HG02623 (cell line): ENCODE measurements around the gene TRDN.

ENCODE experiments used
- ATAC-seq: cut with Tn5 transposase; IDR thresholded peaks from one replicate; pipeline ENCODE4 v1.9.1; 2021; ENCODE audit warnings: moderate library complexity; ENCODE audit not compliant: unreplicated experiment

The TRDN gene

DNA sequence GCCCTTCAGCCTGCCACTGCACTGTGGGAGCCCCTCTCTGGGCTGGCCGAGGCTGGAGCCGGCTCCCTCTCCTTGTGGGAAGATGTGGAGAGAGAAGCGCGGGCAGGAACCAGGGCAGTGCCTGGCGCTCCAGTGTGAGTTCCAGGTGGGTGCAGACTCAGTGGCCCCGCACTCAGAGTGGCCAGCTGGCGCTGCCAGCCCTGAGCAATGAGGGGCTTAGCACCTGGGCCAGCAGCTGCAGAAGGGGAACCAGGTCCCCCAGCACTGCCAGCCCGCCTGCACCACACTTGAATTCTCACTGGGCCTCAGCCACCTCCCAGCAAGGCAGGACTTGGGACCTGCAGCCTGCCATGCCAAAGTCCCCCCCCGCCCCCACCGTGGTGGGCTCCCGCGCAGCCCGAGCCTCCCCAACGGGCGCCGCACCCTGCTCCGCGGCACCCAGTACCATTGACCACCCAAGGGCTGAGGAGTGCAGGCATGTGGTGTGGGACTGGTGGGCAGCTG is 434.8 kb downstream of the TRDN start:
- ATAC-seq: no peak

DNA sequence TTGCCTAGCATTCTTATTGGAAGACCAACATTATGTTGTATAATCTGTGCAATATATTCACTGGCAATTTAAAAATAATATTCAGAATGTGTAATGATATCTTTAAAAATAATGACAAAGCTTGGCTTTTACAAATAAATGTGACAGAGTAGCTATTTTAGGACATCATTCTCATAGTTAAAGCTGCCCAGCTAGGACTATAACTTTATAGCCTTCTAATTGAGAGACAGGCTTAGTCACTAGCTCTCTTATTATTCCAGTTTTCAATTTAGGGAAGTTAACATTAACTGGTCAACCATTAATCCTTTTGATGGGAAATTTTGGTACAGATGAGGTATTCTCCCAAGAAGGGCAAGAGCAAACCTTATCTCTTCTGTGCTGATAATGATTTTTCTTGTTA is 443.5 kb downstream of the TRDN start:
- ATAC-seq: no peak

DNA sequence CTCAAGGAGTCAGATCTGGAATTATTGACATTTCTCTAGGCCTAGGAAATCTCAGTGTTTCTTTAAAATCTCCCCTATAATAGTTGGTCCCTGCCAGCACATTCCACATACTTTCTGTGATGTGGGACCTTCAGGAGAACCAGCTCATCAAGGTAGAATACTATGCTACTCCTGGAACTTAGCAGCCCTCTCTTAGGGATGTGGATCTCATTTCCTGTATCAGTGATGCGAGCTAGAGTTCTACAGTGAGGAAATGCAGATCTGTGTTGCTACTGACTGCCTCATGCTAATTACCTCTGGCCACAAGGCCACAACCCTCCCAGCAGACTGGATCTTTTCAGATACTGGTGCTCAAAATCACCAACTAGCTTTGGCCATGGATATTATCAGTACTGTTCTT is 446.9 kb downstream of the TRDN start:
- ATAC-seq: no peak

DNA sequence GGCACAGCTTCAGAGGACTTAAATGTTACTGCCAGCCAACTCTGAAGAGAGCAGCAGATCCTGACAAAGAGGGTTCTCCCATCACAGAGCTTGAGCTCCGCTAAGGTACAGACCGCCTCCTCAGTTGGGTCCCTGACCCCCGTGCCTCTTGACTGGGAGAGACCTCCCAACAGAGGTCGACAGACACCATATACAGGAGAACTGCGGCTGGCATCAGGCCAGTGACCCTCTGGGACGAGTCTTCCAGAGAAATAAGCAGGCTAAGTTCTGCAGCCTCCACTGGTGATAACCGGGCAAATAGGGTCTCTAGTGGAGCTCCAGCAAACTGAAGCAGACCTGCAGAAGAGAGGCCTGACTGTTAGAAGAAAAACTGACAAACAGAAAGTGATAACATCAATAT is 453.8 kb downstream of the TRDN start:
- ATAC-seq: no peak

- no peak for ATAC-seq
These were observed 460.0 kb downstream of the TRDN start for GRCh38 chr6:123176706-123177105.

GRCh38 chr6:123171341-123172115 is 465.2 kb downstream of the TRDN start:
- ATAC-seq: no peak

DNA sequence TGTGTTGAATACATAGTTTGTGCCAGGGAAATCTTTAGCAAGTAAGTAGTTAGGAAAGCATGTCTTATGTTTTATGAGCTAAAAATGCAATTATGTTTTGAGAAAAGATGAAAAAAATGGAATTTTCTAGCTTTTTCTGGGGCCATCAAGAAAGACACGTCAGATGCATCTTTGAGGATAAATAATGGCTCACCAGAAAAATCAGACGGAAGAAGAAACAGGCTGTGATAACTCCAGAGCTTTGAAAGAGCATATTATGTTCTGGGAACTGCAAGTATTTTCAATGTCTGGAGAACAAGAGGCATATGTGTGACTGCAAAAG is 467.0 kb downstream of the TRDN start:
- no peak for ATAC-seq

DNA sequence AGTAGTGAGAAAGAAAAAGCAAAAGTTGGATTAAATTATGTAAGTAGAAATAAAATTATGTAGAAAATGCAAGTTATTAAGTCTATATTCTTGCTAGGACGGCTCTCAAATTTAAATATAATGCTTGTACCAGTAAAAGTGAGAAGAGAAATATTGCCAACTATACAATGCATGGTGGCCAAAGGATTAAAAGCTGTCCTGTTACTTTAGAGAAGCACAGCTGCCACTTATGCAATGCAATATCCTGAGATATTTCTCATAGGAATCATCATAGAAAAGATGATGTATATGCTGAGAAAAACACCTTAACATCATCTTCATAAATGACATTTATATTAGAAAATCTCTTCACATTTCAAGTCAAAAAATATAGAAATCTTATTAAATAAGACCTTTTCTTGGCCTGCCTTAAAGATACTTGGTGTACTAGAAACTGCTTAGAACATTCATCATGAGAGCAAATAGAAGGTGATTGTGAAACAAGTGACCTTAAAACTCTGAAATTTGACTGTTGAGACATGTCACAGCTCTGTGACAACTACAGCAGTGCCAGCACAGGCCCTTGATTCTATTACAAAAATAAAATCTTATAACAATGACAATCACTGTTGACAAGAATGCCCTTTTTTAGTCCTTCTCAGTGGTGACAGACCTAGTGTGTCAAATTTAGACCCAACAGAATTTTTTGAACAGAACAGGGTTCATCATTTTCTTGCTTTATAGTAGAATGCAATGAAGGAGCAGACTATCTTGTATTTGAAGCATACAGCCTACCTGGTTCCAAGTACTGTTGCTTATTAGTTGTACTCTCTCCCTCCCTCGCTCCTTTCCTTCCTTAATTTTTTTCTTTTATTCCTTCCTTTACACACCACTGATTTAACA is 467.6 kb downstream of the TRDN start:
- ATAC-seq: no peak

DNA sequence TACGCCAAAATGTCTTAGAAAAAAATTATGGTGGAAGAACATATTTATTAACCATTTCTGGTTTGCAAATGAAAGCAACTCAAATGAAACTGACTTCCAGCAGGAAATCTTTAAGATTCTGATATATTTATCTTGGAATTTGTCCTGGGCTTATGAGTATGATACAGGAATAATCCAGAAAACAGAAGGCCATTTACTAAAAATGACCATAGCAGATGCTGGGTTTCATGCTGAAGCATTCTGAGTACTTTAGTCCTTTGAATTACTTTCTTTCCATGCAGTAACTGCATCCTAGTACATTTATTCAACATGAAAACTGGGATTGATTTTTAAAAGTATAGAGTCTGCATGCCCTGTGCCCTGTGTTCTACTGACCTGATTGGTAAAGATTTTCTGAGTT is 468.3 kb downstream of the TRDN start:
- no peak for ATAC-seq
